Left cardiac atrium (tissue), 4 donors: ENCODE data around the gene KRTAP5-1. TPM values are rescaled to one million over a fixed set of nuclear protein-coding genes. Genes with fewer than 3 reads are reported as not detected.

Experiments
- ATAC-seq, 2 donors: fragments of 200-7000 bp; cut with Tn5 transposase; one replicate each; pipeline ENCODE4 v1.9.1; 2020; ENCODE audit warnings: mild to moderate bottlenecking in 2 of 2, moderate library complexity in 2 of 2
- DNase-seq: peaks from one replicate; pipeline ENCODE4 v3.0.0-alpha.2; 2020
- intact Hi-C, 2 donors: fragments of 100-400 bp; cut with DNase I; formaldehyde crosslinking; loops; one replicate each; pipeline versions ENCODE4 v1.14.1 to v1.15.1; 2022 to 2023
- total RNA-seq, 2 donors: library from RNA; stranded (reverse); fragmentation: NEBNext Ultra II Directional; extraction: Animal tissue kit (Norgen Biotek cat#: 25700); gene quantifications; one replicate each; pipeline ENCODE4 v1.2.1, GENCODE V29; 2021
- donor health status: DM: no; HTN: yes; CAD: no.
- donor health status: DM: no; HTN: yes; CAD: no; lungs with severe emphysema.
- donor health status: DM: yes; HTN: yes; CAD: no.
- donor health status: Dilated cardiomyopathy.

KRTAP5-1 gene
- total RNA-seq, 2 donors from 2014 or later = not detected

DNA sequence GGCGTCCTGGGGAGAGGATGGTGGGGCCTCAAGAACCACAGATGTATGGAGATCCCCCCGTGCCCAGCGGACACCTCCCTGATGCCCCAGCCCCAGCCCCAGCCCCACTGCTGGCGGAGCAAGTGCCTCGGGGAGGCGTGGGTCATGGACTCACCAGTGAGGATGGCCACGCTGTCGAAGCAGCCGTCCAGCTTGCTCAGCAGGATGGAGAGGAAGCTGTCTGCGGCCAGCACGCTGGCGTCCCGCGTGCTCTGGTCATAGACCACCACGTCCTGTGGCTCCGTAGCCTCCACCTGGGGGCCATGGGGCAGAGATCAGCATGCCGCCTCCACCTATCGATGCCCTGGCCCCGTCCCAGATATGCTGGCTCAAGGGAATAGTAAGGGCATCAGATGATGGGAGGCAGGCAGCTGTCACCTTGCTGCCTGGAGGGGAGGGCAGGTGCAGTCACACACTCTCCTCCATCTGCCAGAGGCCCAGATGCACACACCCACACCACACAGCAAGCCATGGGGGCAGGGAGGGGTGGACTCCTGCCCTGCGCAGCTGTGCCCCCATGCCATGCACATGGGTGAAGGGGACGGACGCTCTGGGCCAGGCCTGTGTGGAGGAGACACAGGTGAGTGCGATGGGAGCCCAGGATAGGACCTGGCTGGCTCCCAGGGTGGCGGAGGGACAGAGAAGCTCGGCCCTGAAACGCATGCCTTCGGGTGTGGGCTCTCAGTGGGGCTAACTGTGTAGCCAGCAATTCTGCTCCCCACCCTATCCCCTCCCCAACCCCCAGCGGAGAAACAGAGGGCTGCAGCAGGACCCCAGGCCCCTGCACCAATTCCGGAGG lies 21.2 kb downstream of the KRTAP5-1 start:
- DNase-seq = no peak
- no peak for ATAC-seq
- intact Hi-C loops = no loop called here

DNA sequence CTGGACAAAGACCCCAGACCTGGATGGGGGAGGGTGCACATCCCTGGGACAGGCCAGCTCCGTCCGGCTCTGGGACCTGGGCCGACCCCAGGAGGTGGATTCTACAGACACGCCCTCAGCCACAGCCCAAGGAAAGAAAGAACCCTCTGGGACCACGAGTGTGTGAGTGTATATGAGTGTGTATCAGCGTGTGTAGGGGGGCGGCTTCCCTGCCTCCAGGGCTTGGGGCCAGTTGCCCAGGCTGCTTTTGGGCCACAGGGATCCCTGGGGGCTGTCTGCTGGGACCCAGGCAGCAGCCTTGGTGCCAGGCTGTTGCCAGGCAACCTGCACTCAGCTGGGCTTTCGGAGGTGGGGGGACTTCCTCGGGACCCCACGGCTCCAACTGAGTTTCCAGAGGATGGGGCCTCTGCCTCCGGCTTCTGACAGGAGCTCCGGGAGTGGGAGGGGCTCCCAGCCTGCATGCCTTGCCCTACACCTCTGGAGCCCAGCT lies 21.9 kb downstream of the KRTAP5-1 start:
- DNase-seq (no peak), ATAC-seq (no peak)
- intact Hi-C loops = no loop called here

DNA sequence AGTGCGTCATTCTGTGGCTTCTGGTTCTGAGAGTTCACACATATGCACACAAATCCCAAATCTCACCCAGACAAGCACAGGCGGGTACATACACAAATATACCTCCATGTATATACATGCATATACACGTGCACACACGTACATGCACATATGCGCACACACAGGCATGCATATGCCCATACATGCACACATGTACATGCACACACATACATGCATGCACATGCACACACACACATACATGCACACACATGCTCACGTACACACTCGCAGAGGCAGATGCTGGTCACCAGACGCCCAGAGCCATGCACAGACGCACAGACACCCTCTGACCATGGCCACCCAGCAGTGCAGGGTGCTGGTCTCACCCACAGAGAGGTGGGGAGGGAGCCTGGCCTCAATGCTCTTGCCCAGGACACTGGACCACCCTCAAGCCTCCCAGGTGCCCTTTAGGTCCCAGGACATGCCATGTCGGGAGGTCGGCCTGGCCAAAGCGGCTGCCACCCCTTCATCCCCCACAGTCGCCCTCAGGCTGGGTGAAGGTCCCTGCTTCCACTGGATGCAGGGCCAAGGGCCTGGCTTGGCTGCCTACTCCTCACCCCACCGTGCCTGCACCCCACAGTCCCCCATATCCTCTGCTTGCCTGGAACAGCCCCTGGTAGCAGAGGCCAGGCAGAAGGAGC lies 22.5 kb downstream of the KRTAP5-1 start:
- intact Hi-C loops = no loop called here
- DNase-seq = no peak
- no peak for ATAC-seq

DNA sequence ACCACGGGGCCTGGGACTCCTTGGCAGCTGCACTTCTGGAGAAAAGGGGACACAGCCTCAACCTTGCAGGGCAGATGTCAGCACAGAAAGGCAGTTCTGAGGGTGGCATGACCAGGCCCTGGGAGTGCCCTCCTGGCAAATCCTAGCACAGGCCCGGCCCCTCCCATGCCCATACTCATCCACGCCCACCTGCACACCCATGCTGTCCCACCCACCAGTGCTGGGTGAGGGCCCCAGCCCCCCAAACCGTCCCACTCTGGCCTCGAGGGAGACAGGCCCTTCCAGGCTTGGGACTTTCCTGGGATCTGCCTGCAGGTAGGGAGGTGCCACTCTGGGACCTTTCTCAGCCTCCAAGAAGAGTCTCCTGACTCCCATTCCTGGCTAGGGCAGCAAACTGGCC lies 23.1 kb downstream of the KRTAP5-1 start:
- intact Hi-C loops = no loop called here
- no peak for ATAC-seq

DNA sequence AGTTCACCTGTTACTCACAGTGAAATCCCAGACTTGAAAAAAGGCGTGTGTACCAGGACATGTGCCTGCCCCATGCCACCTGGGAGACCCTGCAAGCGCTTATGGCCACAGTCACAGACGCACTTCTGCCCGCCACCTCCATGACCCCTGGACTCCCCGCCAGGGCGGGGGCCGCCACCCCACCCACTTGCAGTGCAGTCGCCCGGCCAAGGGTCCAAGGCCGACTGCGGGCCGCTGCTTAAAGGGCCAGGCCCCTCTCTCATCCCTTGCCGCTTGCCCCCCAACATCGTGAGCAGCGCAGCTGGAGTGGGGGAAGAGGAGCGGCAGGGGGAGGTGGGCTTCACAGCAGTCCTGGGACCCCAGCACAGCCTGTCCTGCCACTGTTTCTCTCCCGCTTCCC lies 23.8 kb downstream of the KRTAP5-1 start:
- no peak for DNase-seq
- ATAC-seq = no peak
- intact Hi-C loops = no loop called here

More for the DNA sequence above, 23.1 kb downstream of the KRTAP5-1 start:
- DNase-seq = no peak

DNA sequence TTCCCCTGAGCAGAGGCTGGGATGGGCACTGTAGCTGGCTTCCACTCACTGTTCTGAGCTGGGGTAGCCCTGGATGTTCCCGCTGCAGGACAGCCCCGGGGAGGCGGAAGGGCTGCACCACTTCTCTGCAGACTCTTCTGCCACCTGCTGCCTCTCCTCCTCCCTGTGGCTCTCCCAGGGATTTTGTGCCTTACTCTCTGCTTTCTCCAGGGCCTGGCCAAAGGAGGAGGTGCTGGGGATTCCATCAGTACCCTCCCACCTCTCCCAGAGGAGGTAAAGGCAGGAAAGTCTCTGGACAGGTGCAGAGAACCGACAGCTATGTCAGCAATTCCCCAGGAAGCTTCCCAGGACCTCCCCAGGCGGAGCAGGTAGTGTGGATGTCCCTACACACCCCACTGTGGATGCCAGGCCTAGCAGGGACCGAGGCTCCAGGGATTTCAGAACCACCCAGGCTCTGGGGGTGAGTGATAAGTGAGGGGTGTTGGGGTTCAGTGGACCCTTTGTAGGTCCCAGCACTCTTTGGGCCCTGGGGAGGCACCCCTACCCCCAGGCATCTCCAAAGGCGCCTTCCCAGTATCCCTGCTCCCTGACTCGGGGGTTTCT lies 24.3 kb downstream of the KRTAP5-1 start:
- intact Hi-C loops = no loop called here
- no peak for ATAC-seq
- no peak for DNase-seq

DNA sequence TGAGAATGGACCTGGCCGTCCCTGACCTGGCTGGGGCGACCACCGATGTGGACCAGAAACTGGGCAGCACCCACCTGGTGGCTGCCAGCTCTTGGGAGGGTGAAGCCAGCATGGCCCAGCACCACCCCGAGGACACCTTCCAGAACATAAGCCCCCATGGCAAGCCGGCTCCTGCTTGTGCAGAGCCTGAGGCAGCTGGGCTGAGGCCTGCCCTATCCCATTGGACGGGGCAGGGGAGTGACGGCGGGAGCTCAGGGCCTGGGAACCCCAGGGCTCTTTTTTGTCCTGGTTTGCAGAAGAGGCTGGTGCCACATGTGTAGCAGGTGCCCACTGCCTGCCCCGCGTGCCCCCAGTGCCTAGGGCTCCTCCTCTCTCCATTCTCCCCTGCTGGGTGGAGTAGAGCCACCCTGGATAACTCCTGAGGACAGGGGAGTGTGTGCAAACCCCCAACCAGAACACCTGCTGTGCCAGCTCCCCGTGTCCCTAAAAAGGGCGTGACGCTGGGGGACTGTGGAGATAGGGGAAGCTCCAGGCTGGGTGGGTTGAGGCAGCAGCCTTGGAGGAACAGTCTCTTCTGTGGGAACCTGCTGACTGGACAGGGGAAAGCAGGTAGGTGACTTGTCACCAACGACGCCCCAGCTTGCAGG lies 25.0 kb downstream of the KRTAP5-1 start:
- intact Hi-C loops = no loop called here
- ATAC-seq (no peak), DNase-seq (no peak)

DNA sequence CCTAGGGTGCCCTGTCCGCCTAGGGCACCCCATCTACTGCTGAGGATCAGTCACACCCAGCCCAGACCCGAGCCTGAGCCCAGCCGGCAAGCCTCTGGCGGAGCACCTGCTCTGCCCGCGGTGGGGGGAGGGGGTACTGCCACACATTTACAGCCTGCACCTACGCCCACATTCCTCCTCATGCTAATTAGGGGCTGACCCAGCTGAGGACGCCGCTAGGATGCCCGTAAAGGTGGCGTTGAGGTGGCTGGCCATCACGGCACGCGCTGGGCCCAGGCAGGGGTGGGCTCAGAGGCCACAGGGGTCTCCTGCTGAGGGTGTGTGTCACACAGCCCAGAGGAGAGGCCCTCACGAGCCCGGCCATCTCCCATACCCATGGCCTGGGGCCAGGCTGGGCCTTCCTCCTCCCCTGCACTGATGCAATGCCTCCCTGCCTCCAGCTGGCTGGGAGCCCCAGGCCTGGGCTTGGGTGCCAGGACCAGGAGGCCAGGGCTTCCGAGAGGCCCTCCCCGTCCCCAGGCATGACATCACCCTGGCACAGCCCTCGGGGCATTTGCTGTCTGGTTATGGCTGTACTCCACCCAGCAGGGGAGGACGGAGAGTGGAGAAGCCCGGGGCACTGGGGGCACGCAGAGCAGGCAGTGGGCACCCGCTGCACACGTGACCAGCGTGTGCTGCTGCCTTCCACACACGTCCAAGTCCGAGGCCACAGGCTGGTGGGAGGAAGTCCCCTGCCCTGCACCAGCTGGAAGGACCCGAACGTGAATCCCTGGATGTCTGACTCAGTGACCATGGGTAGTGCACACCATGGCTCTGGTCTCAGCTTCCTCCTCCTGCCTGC lies 25.8 kb downstream of the KRTAP5-1 start:
- intact Hi-C loops = no loop called here

DNA sequence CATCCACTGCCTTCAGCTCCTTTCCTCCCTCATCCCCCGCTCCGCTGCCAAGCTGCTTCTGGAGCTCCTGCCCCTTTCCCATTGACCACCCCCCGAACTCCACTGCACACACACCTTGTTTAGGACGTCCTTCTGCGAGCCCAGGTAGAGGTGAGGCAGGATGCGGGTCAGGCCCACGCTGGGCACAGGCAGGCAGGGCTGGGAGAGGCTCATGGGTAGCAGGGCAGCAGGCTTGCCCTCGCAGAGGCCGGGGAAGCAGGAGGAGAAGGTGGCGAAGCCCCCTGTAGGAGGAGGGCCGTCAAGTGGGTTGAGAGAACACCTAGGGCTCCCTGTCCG lies 26.3 kb downstream of the KRTAP5-1 start:
- DNase-seq (peak; percentile 23), ATAC-seq (peak; percentile 0)
- intact Hi-C loops = no loop called here

More for the DNA sequence above, 25.8 kb downstream of the KRTAP5-1 start:
- ATAC-seq (peak; percentile 85 to 86), DNase-seq (peak; percentile 91)

DNA sequence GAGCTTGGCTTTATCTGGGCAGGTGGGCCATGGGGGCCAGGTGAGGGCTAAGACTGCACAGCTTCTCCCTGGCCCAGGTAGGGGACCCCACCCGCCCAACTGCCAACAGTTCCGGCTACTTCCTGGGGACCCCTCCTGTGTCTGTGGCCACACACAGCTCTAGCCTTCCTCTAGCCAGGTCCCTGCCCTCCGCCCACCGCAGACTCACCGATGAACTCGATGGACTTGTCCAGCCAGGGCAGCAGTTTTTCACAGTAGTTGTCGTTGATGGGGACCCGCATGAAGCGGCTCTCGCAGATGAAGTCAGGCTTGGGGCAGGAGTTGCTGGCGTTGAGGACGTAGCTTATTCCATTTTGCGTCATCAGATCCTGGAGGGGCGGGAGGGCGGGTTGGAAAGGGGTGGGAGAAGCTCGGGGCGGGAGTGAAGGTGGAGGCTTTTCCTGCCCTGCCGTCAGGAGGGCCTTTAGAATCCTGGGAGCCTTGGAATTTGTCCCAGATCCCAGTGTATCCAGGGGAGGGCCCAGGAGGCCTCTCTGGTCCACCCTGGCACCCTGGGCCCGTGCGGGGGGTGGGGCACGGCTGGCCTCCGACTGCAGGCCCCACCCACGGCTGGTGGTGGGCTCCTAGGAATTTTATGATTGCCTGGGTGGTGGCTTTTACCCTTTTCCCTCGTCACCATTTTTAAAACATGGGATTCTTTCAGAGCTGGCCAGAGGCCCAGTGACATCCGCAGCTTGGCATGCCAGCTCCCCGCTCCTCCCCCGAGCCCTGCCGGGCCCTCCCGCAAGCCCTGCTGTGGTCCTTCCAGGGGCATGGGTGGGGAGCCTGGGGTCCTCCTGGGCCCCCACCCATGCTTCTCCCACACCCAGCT lies 26.9 kb downstream of the KRTAP5-1 start:
- intact Hi-C loops = no loop called here
- DNase-seq (peak; percentile 64), ATAC-seq (peak; percentile 52 to 61)

DNA sequence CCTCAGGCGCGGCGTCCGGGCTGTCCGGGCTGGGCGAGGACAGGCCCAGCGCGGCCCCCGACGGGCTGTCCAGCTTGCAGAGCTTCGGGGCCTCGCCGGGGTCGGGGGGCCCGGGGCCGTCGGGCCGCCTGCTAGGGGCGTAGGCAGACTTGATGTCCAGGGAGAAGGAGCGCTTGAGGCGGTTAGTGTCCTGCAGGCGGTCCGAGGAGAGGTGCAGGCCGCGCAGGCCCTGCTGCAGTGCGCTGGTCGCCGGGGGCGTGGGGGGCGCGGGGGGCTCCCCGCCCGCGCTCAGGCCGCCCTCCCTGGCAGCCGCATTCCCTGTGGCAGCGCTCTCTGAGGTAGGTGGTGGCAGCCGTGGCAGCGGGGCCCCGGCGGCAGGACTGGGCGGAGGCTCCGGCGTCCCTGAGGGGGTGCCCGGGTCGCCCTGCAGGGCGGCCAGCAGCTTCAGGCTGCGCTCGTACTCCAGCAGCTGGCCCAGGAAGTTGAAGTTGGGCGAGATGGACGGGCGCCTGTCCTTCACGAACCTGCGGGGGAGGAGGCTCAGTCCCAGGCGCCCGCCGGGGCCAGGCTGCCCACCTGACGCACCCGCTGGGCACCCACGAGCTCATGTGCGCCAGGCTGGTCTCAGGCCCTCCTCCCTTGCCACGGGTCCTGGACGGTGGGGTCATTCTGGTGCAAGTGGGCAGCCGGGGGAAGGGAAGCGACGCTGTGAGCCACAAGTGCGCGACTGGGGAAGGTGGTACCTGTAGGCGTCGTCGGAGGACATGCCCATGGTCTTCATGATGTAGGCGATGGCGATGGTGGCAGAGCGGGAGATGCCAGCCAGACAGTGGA lies 27.8 kb downstream of the KRTAP5-1 start:
- no peak for ATAC-seq
- intact Hi-C loops = no loop called here
- DNase-seq = peak; percentile 22

DNA sequence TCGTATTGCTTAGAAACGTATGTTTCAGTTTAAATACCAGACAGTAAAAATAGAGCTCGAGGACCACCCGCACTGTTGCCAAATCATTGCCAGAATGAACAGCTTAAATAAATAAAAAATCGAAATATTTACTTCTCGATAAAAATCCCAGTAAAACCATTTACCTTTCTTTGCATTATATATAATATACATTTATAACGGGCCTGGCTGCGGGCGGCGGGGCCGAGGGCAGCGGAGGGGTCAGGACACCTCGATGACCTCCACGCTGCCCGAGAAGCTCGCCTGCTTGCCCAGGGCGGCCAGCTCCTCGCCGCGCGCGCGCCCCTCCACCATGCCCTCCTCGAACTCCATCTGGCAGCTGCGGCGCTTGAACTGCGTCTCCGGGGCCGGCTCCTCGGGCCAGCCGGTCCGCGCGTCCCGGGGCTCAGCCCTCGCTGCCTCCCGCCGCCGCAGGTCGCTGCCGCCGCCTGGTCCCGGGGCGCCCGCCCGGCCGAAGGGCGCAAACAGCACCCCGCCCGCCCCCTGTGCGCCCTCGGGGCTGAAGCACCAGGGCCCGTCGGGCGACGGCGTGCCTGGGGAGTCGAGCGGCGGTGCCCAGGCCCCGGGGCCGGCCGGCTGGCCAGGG lies 28.7 kb downstream of the KRTAP5-1 start:
- intact Hi-C loops = no loop called here
- no peak for ATAC-seq
- DNase-seq = no peak

DNA sequence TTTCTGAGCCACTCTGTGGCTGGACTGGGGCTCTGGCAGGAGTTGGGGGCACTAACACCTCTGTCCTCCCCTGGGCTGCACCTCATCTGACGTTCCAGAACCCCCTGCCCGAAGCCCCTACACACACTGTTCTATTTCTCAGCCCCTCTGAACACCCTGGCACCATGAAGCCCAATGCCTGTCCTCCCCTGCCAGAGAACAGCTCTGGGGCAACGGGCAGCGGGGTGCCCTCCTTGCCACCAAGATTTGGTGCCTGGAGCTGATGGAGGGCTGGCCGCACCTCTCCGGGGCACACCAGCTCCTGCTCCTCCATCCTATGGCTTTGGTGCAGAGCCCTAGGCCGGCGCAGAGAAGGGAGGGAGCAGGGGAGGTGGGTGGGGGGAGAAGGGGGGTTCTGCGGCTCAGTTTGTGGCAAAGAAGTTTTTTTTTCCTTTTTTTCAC lies 29.4 kb downstream of the KRTAP5-1 start:
- ATAC-seq (no peak), DNase-seq (no peak)
- intact Hi-C loops = no loop called here

DNA sequence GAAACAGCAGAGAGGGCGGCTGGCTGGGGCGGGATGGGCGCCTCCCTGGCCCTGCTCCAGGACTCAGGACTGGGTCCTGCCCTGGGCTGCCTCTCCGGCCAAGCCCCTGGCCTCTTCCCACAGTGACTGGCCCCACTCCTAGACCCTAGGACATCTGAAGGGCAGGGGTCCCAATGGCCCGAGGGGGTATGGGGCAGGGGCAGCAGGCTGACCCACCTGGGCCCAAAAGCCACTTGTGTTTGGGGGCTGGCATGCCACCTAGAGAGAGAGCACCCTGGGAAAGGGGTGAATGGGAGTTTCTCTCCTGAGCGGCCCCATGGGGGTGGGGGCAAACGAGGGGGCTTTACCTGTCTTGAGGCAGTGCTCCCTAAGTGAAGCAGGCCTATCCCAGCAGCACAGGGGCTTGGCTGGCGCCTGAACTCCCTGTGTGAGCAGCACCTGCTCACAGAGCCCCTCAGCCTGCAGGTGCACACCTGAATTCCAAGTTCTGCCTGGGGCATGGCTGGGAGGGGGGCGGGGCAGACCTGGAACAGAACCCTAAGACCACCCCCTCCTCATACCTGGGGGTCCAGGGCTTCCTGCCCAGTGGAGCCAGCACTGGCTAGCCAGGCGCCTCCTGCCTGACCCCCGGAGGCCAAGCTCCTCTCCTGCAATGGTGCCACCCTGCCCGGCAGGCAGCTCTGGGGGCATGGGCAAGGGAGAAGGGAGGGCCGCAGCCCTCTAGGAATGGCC lies 29.9 kb downstream of the KRTAP5-1 start:
- intact Hi-C loops = no loop called here
- ATAC-seq (no peak), DNase-seq (no peak)

DNA sequence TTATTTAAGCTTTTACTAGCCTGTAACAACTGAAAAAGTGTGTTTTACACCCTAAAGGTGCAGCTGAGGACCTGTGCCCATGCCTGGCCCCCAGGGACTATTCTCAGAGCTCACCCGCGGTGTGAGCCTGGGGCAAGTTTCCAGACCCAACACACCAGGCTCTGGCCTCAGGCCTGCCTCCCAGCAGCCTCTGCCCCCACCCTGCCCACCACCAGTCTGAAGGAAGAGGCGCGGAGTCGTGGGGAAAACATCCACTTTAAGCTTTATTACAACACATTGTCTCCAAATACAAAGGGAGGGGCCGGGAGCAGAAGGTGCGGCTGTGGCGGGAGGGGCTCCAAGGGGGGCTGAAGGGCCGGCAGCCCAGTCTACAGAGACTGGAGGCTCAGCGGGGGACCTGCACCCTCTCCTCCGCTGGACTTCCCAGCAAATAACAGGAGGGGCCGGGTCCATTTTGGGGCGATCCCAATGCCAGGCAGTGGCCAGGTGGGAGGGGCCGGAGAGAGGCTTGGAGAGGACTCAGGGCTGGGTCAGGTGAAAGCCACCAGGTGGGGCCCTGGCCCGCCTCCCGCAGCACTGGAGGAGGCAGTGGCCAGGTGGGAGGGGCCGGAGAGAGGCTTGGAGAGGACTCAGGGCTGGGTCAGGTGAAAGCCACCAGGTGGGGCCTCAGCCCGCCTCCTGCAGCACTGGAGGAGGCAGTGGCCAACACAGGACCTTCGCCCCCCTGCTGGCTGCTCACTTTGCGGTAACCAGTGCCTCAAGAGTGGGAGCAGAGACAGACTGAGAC lies 31.1 kb downstream of the KRTAP5-1 start:
- no peak for DNase-seq
- no peak for ATAC-seq
- intact Hi-C loops = no loop called here
